Mesenchymal stem cell (in vitro differentiated cells and primary cell): ENCODE measurements around the gene TSSC4.
A peak's percentile ranks its signal among the peaks of the same experiment; 100 is the strongest.

Experiments
- DNase-seq: peaks from one replicate; pipeline ENCODE4 v3.0.0-alpha.2; 2013
- H2AFZ ChIP-seq: one replicate; pipeline ENCODE4 v1.6.1; 2013; ENCODE audit warnings: low read depth, mild to moderate bottlenecking, control low read depth, inconsistent platforms, low read length, moderate library complexity
- H2AK5ac ChIP-seq: 2 replicates; pipeline ENCODE4 v1.6.1; 2013; ENCODE audit warnings: low read length, moderate library complexity, mild to moderate bottlenecking, inconsistent platforms; ENCODE audit not compliant: severe bottlenecking
- H2BK120ac ChIP-seq: one replicate; pipeline ENCODE4 v1.6.1; 2013; ENCODE audit warnings: low read depth, mild to moderate bottlenecking, inconsistent platforms, low read length, moderate library complexity
- H2BK12ac ChIP-seq, 2 experiments: one replicate each; pipeline ENCODE4 v1.6.1; 2013; ENCODE audit warnings: inconsistent platforms in 2 of 2, low read length in 2 of 2, mild to moderate bottlenecking in 2 of 2, moderate library complexity in 2 of 2, control low read depth in 1 of 2
- H2BK15ac ChIP-seq: one replicate; pipeline ENCODE4 v1.6.1; 2013; ENCODE audit warnings: mild to moderate bottlenecking, low read depth, inconsistent platforms; ENCODE audit not compliant: poor library complexity, severe bottlenecking
- H2BK5ac ChIP-seq: 2 replicates; pipeline ENCODE4 v1.6.1; 2013; ENCODE audit warnings: low read depth, mild to moderate bottlenecking, low read length, control low read depth, inconsistent platforms; ENCODE audit not compliant: poor library complexity, severe bottlenecking
- H3K14ac ChIP-seq, 2 experiments: one replicate each; pipeline ENCODE4 v1.6.1; 2013; ENCODE audit warnings: inconsistent platforms in 2 of 2, low read length in 2 of 2, control low read depth in 1 of 2, mild to moderate bottlenecking in 1 of 2, moderate library complexity in 1 of 2
- H3K18ac ChIP-seq, 2 experiments: one replicate each; pipeline ENCODE4 v1.6.1; 2013; ENCODE audit warnings: inconsistent platforms in 2 of 2, low read length in 2 of 2, control low read depth in 1 of 2, low read depth in 1 of 2, mild to moderate bottlenecking in 1 of 2
- H3K23ac ChIP-seq, 2 experiments: one replicate each; pipeline ENCODE4 v1.6.1; 2013; ENCODE audit warnings: inconsistent platforms in 2 of 2, low read length in 2 of 2, mild to moderate bottlenecking in 2 of 2, moderate library complexity in 2 of 2, control low read depth in 1 of 2
- H3K27ac ChIP-seq: 2 replicates; pipeline ENCODE4 v1.5.1; 2013; ENCODE audit warnings: mild to moderate bottlenecking, moderate library complexity, low read length, control low read depth, inconsistent platforms; ENCODE audit not compliant: poor library complexity, severe bottlenecking
- H3K27me3 ChIP-seq, 2 experiments: 2 replicates each; pipeline versions ENCODE4 v1.6.1 to v1.7.0; 2013; ENCODE audit warnings: low read length in 2 of 2, mild to moderate bottlenecking in 2 of 2, moderate library complexity in 2 of 2, control low read depth in 1 of 2, inconsistent platforms in 1 of 2; ENCODE audit not compliant: control insufficient read depth in 1 of 2, insufficient read depth in 1 of 2
- H3K36me3 ChIP-seq, 2 experiments: 2 replicates each; pipeline versions ENCODE4 v1.6.1 to v1.7.0; 2013; ENCODE audit warnings: low read length in 2 of 2, control low read depth in 1 of 2, inconsistent platforms in 1 of 2, low read depth in 1 of 2, mild to moderate bottlenecking in 1 of 2; ENCODE audit not compliant: insufficient read depth in 2 of 2, control insufficient read depth in 1 of 2
- H3K4ac ChIP-seq, 2 experiments: one replicate each; pipeline ENCODE4 v1.6.1; 2013; ENCODE audit warnings: inconsistent platforms in 2 of 2, low read length in 2 of 2, mild to moderate bottlenecking in 2 of 2, moderate library complexity in 2 of 2, control low read depth in 1 of 2, low read depth in 1 of 2
- H3K4me1 ChIP-seq: 2 replicates; pipeline ENCODE4 v1.6.1; 2013; ENCODE audit warnings: low read depth, low read length, control low read depth; ENCODE audit not compliant: control insufficient read depth, insufficient read depth
- H3K4me2 ChIP-seq: 2 replicates; pipeline ENCODE4 v1.6.1; 2013; ENCODE audit warnings: low read length, mild to moderate bottlenecking, inconsistent platforms; ENCODE audit not compliant: poor library complexity, severe bottlenecking
- H3K4me3 ChIP-seq, 2 experiments: 2 replicates each; pipeline versions ENCODE4 v1.5.1 to v1.7.0; 2013; ENCODE audit warnings: low read length in 2 of 2, mild to moderate bottlenecking in 2 of 2, control low read depth in 1 of 2, low read depth in 1 of 2; ENCODE audit not compliant: insufficient read depth in 1 of 2
- H3K79me1 ChIP-seq: replicated peaks from 2 replicates; pipeline ENCODE4 v1.6.1; 2013; ENCODE audit warnings: mild to moderate bottlenecking, control low read depth, low read length, inconsistent platforms; ENCODE audit not compliant: poor library complexity, severe bottlenecking
- H3K9ac ChIP-seq: 2 replicates; pipeline ENCODE4 v1.7.0; 2013; ENCODE audit warnings: mild to moderate bottlenecking, low read length, moderate library complexity
- H3K9me3 ChIP-seq: 2 replicates; pipeline ENCODE4 v1.7.0; 2013; ENCODE audit warnings: mild to moderate bottlenecking, low read length; ENCODE audit not compliant: control insufficient read depth
- H4K8ac ChIP-seq: one replicate; pipeline ENCODE4 v1.6.1; 2013; ENCODE audit warnings: inconsistent platforms, mild to moderate bottlenecking, low read length, moderate library complexity
- H4K91ac ChIP-seq: one replicate; pipeline ENCODE4 v1.6.1; 2013; ENCODE audit warnings: mild to moderate bottlenecking, low read length, inconsistent platforms
- whole genome bisulfite sequencing: methylation state at CpG from one replicate; pipeline ENCODE4 v1.1.7; 2013; ENCODE audit warnings: mixed read lengths; 5-methylcytosine and 5-hydroxymethylcytosine counted together

TSSC4 gene

DNA sequence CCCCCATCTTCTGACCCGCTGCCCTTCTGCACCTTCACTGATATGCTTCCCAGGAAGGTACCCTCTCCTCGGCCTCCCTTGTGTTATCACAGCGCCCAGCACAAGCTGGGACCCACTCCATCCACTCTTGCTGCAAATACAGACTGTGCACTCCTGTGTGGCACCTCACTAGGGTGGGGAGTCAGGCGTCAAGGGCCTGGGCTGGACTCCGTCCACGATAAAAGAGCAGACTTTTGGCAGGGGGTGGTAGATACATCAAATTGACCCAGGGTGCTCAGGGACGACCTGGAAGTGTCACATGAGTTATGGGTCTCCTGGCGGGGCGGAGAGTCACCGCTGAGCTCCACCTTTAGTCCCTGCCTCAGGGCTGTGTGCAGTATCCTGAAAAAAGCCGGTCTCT lies 42.9 kb downstream of the TSSC4 start:
- no peaks in the 10 kb centered on the region for H3K36me3 ChIP-seq
- no peak overlapping the region for H2AK5ac ChIP-seq
- no peak overlapping the region for H3K4me2 ChIP-seq
- no peak overlapping the region for H3K23ac ChIP-seq
- peaks cover 69 to 81% of the 10 kb centered on the region in 2 experiments for H3K27me3 ChIP-seq
- no peak overlapping the region for H2BK5ac ChIP-seq
- H3K4me1 ChIP-seq: peaks cover 9% of the 10 kb centered on the region
- no peak overlapping the region for H3K4ac ChIP-seq
- 65% methylated on average over 10 of the region's 11 CpGs for WGBS
- no peak overlapping the region for H3K14ac ChIP-seq
- no peak overlapping the region for H3K18ac ChIP-seq
- no peak overlapping the region for H3K27ac ChIP-seq
- H3K9me3 ChIP-seq: peaks cover 3% of the 10 kb centered on the region
- H3K9ac ChIP-seq: no peak overlapping the region
- no peak overlapping the region for H2BK12ac ChIP-seq
- no peak overlapping the region for H3K4me3 ChIP-seq
- no peak overlapping the region for H4K91ac ChIP-seq
- H3K79me1 ChIP-seq: no peaks in the 10 kb centered on the region
- no peak overlapping the region for H4K8ac ChIP-seq
- no peak overlapping the region for H2AFZ ChIP-seq
- no peak overlapping the region for H2BK120ac ChIP-seq
- H2BK15ac ChIP-seq: no peak overlapping the region
- no peak for DNase-seq

DNA sequence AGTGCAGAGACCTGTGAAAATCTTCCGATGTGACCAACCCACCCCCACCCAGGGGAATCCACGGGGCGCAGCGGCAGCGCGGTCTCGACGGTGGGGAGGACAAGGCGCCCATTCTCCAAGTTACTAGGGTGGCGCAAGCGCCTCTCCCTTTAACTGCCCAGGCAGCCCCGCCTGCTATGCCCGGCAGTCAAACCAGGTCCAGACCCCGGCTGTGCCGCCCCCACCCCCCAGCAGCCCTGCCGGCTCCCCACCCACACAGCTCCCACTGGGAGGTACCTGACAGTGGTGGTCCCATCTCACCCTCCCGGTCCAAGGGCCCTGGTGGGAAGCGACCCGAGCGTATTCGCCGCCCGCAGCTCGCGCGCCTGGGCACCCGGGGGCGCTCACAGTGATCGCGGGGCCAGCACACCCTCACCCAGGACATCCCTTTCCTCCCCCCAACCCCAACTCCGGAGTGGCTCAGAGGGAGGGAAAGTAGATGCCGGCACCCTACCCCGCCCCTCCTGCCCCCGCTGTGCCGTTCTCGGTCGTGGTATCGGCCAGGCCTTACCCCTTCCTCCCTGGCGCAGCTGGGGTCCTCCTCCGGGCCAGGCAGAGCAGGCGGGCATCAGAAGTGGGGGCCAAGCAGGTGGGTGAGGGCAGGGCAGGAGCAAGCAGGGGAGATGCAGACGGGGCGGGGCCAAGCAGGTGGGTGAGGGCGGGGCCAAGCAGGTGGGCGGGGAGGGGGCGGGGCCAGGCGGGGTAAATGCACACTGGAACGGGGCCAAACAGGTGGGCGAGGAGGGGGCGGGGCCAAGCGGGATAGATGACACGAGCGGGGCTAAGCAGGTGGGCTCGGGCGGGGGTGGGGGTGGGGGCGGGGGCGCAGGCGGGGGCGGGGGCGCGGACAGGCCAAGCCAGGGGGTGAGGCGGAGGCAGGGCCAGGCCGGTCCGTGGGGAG lies 43.6 kb downstream of the TSSC4 start, which contains the start of gene TRPM5:
Gene TRPM5, minus strand, starts transcription at position 634 of the 940 bp plus-strand sequence. CDS start 21,478 bp downstream, outside the sequence.
- Histone ChIP-seq H2BK120ac (no peak within 1 kb of the TSS), H3K9me3 (peaks cover 3% of the 10 kb centered on the region), H2AFZ (no peak within 1 kb of the TSS), H3K27ac (no peak within 1 kb of the TSS), H3K4me1 (peaks cover 9% of the 10 kb centered on the region), H4K91ac (no peak within 1 kb of the TSS), H4K8ac (no peak within 1 kb of the TSS), H2BK15ac (no peak within 1 kb of the TSS), H3K14ac (no peak within 1 kb of the TSS), H3K9ac (no peak within 1 kb of the TSS), H3K4me2 (peak within 1 kb of the TSS; percentile 40), H3K79me1 (no peaks in the 10 kb centered on the region), H3K4ac (no peak within 1 kb of the TSS), H3K36me3 (no peaks in the 10 kb centered on the region), H2AK5ac (no peak within 1 kb of the TSS), H2BK12ac (no peak within 1 kb of the TSS), H3K4me3 (no peak within 1 kb of the TSS), H3K27me3 (peaks cover 76 to 79% of the 10 kb centered on the region in 2 experiments), H3K23ac (no peak within 1 kb of the TSS), H2BK5ac (no peak within 1 kb of the TSS), H3K18ac (no peak within 1 kb of the TSS)
- 29% methylated on average over 36 of the region's 64 CpGs for WGBS
- no peak for DNase-seq

DNA sequence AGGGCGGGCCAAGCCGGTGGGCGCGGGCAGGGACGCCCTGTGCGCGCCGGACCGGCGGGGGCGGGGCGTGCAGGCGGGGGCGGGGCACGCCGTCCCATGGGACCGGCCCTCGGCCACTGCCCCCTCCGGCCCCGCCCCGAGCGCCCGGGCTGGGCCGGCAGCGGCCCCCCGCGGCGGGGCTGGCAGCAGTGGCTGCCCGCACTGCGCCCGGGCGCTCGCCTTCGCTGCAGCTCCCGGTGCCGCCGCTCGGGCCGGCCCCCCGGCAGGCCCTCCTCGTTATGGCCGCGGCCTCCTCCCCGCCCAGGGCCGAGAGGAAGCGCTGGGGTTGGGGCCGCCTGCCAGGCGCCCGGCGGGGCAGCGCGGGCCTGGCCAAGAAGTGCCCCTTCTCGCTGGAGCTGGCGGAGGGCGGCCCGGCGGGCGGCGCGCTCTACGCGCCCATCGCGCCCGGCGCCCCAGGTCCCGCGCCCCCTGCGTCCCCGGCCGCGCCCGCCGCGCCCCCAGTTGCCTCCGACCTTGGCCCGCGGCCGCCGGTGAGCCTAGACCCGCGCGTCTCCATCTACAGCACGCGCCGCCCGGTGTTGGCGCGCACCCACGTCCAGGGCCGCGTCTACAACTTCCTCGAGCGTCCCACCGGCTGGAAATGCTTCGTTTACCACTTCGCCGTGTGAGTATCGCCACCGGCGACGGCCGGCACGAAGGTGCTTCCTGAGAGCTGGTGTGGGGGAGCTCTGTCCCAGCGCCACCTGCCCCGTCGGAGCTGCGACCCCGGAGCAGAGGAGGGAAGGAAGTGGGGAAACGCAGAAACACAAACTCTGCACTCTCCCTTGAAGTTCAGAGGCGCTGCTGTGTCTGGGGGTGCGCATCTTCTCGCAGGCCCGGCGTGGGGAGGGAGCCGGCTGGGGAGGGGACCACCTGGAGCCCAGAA lies 44.5 kb downstream of the TSSC4 start, which contains the start of gene KCNQ1:
Gene KCNQ1, plus strand, starts transcription at position 188 of the 925 bp plus-strand sequence. Its CDS starts 91 bp downstream, at position 279.
- no peaks in the 10 kb centered on the region for H3K9me3 ChIP-seq
- H3K79me1 ChIP-seq: no peaks in the 10 kb centered on the region
- no peak within 1 kb of the TSS for H2BK120ac ChIP-seq
- peaks cover 9% of the 10 kb centered on the region for H3K4me1 ChIP-seq
- no peak within 1 kb of the TSS for H3K4ac ChIP-seq
- no peak within 1 kb of the TSS for H2BK15ac ChIP-seq
- H3K9ac ChIP-seq: no peak within 1 kb of the TSS
- no peak within 1 kb of the TSS for H2BK5ac ChIP-seq
- no peak within 1 kb of the TSS for H3K27ac ChIP-seq
- H3K36me3 ChIP-seq: no peaks in the 10 kb centered on the region
- H4K91ac ChIP-seq: no peak within 1 kb of the TSS
- H3K18ac ChIP-seq: no peak within 1 kb of the TSS
- no peak within 1 kb of the TSS for H2BK12ac ChIP-seq
- no peak within 1 kb of the TSS for H3K23ac ChIP-seq
- 4% methylated on average over 86 of the region's 116 CpGs for WGBS
- peak within 1 kb of the TSS; percentile 40 for H3K4me2 ChIP-seq
- no peak within 1 kb of the TSS for H2AFZ ChIP-seq
- H4K8ac ChIP-seq: no peak within 1 kb of the TSS
- H3K27me3 ChIP-seq: peaks cover 77 to 79% of the 10 kb centered on the region in 2 experiments
- DNase-seq: no peak
- H2AK5ac ChIP-seq: no peak within 1 kb of the TSS
- no peak within 1 kb of the TSS for H3K14ac ChIP-seq
- H3K4me3 ChIP-seq: no peak within 1 kb of the TSS
